ENCODE data around the gene RBMS3.
"Not testable (repeated sequence)": the region's sequence is repeated elsewhere in the genome, so short reads cannot be mapped to it uniquely, and the experiment has no call there.

RBMS3 gene

DNA sequence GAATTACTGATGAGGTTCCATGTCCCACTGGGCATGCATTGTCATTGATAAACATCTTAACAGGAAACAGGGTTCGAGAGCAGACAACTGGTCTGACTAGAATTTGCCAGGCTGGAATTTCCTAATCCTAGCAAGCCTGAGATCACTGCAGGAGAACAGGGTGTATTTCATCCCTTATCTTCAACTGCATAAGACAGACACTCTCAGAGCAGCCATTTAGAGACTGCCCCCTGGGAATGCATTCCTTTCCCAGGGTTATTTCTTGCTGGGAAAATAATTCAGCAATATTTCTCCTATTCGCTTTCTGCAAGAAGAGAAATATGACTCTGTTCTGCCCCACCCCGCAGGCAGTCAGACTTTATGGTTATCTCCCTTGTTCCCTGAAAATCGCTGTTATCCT lies 113.1 kb downstream of the RBMS3 start:
- DNase-seq = not testable (repeated sequence)

DNA sequence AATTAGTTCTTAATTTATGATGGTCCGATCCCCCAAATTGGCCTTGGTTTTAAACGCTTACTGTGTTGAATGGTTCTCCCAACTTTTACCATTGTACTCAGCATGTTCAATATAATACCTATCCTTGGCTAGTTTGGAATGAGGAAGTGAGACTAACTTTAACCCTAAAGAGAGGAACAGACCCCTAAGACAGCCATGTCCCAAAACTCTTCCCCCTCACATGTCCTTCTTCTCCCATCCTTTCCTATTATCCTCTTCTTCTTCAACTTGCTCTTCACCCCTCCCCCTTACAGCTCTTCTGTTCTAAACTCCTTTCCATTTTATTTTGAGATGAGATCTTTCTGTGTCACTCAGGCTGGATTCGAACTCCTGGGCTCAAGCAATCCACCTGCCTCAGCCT lies 116.5 kb downstream of the RBMS3 start:
- DNase-seq = no peak

DNA sequence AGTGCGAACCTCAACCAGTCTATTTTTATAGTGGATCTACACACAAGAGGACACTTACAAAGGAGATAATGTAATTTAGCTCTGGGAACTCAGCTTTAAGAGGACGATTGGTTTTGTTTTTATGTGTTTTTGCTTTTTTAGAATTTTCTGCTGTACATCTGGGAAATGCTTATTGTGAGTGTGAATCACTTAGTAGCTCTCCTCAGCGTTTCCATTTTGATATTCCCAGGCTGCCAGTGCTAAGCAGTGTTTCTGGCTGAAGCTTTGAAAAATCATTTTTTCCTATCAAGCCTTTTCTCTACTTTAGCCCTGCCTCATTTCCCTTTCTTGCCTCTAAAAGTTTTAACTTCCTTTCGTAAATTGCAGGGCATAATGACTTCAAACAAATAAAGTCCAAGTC lies 117.9 kb downstream of the RBMS3 start:
- DNase-seq = no peak

DNA sequence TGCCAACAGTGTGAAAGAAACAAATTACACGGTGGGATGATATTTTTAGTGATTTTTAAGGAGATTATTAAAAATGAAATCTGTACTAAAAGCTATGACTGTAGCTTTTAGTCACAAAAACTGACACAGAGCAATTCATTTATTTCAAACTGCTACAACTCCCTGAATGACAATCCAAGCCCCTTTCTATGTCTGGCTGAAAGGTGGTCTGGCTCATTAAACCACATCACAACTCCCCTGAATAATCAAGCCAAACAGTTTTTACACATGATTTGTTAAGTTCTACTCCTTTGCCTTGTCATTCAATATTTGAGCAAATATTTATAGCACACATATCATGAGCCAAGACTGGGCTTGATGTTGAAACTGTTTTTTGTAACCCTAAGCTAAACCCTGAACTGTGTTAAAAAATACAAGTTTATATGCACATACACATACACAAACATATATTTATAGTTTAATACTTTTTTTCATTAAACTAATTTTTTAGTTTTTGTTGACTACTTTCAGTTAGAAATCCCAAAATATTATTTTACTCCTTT lies 125.5 kb downstream of the RBMS3 start:
- no peak for DNase-seq

DNA sequence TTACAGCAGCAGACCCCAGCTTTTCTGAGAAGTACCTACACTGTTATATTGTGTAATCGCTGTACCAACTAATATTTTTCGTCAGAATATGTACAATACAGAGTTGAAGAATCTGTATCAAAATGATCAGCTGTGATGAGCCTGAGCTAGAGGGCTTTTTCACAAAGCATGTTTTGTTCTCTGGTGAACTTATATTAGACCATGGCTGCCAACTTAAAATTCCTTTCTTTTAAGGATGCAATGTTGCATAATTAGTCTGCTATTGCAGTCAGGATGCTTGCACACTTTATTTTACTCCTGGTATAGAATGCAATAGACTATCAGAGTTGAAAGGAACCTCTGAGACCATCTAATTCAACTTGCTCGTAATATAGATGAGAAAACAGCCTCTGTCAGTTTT lies 127.8 kb downstream of the RBMS3 start:
- DNase-seq = no peak

DNA sequence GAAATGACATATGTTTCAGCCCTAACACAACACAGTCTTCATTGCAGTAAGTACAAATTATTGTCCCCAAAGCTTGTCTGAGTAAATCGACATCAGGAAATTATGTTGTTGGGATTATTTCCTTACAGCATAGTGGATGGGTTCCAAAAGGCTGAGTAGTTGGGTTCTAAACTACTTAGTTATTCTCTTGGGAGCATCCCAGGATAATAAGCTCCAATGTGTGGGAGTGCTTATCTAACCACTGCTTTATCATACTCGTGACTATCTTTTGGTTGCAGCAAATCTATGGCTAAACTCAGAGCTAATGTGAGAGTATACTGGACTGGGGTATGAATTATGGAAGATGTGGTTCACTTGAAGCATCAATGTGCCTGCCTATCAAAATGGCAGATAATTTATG lies 128.5 kb downstream of the RBMS3 start:
- no peak for DNase-seq

DNA sequence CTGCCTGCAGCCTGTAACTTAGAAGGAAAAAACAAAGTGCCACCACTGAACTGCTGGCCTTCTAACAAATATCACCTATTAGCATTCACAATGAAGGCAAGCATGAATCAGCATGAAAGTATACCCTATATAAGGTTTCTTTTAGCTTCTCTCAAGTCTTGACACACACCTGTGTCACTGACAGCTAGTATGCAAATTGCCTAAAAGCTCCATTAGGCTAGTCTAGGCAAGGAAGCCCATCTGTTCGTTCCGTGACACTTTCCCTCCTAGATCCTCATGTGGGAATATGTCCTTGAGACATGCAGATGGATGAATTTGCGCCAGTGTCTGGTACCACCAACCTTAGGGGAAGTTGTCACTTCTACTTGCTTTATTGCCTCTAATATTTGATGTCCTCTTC lies 129.3 kb downstream of the RBMS3 start:
- no peak for DNase-seq

DNA sequence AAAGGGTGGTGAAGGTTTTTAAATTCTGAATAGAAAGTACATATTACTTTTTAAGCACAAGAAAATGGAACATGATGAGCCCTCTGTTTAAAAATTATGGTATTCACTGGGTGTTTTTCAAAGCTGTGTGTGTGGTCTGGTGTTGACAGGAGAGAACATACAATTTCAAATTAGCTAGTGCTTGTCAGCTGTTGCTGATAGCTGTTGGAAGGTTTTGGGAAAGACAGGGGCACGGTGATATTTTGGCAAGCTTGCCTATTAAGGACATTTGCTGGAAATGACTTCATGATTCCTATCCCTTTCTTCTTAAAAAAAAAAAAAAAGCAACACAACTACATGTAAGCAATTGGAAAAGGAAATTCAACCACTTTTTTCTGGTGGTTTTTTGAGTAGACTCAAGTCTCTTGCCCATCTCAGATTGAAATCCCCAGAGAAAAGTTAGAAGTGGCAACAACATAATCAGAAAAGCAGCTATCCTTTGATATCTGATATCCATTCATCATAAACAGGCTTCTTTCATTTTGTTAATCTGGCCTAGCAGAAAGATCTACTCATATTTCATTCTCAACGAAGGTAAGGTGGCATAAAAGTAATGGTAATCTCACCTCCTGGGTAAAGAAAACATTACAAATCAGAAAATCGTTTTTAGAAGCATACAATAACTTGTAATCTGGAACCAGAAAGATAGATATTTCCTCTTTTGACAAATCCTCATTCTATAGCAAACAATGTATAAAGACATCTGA lies 130.0 kb downstream of the RBMS3 start:
- no peak for DNase-seq

DNA sequence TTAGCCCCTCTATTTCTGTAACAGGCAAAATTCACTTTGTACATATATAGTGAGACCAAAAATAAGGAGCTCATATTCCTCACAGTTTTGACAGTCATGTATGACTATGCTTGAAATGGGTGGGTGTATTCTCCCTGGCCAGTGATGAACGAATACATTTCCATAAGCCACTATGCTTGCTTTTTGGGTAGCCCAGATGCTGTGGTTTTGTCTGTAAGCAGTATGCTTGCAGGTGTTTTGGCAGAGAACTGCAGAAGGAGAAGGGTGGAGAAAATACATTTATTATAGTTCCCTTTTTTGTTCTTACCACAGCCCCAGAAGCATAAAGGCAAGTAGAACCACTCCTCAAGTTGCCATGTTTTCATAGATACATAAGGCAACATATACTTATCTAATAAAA lies 131.2 kb downstream of the RBMS3 start:
- DNase-seq = peak; percentile 67

DNA sequence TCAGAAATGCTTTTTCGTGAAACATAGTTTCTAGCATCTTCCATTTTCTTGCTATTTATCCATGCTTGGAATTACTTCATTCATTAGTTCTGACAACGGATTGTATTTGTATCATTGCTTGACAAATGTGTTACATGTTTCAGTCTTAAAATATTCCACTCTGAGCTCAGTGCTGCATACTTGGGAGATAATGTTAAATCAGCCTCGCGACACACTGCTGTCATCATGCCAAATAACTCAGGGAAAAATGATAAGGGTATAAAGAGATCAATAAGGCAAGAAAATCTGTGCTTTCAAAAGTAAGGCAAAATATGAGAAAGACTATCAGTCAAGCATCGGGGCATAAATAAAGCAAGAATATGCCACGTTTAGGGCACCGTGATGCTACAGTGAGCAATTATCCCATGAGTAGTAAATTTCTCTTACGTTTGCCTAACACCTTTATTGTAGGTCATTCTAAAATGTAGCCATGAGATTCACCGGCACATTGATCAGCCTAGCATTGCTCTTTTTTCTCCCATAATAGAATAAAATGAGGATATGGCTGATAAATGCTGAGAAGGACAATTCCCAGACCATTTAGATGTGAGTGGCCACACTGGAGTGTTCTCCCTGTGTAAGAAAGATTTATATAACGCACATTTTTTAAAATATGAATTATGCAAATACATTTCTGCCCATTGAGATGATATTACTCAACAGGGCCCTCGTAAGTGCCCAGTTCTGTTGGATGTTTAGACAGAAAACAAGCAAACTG lies 133.8 kb downstream of the RBMS3 start:
- DNase-seq = no peak

DNA sequence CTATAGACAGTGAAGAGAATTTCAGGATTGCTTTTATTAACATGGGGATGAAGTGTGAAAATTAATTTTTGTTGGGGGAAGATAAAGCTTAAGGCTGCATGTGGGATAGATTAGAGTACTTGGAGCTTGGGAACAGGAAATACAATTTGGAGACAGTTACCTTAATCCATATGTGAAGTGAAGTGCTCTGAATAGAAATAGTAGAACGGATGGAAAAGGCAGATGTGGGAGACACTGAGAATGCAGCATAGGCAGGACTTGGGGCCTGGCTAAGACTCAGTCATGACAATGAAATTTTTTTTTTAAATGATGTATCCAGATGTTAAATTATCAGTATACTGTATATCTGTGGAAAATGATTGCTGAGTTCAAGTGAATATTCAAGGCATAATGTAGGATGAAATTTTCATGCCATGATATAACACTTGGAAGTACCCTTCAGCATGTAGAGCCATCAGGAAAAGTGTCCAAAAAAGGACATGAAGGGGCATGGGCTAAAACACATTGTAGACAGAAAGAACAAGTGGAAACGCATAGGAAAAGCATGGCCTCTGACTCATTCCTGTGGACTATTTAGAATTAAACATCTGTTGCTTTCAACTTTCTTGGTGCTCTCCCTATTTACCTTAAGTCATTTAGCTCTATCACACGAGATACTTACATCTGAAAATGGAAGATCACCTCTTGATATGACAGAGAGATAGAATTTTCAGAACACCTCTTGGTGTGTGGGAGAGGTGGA lies 134.8 kb downstream of the RBMS3 start:
- no peak for DNase-seq

DNA sequence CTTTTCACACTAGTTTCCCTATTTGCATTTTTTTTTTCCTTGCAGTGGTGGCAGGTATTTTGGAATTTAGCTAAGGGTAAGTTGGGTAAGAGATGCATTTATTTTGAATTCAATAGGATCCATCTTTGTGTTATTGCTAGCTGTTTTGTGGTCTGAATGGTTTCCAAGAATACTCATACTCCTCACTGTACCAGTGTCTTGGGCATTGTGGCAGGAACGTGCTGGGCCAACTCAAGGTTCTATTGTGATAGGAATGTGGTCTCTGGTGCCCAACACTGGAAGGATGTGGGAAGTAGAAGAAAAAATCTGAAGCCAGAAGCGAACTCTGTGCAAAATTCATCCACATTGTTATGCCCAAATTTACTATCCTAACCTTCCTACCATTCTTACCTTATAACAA lies 135.6 kb downstream of the RBMS3 start:
- no peak for DNase-seq

DNA sequence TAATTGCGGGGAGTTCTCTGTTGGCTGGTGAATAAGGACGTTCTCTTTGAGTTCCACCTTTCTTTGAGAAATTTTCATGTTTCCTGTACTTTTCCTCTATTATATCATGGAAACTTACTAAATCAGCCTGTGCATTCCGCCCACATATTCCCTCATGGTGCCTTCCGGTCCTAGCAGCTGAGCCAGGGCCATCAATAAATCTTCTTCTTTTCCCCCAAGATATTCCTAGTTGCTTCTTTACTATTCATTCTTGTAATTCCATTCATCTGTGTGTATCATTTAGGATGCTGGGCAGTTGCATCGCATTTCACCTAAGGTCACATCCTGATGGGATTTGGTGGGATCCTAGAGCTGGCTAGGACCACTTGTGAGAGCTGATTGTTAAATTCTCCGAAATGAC lies 139.2 kb downstream of the RBMS3 start:
- no peak for DNase-seq

DNA sequence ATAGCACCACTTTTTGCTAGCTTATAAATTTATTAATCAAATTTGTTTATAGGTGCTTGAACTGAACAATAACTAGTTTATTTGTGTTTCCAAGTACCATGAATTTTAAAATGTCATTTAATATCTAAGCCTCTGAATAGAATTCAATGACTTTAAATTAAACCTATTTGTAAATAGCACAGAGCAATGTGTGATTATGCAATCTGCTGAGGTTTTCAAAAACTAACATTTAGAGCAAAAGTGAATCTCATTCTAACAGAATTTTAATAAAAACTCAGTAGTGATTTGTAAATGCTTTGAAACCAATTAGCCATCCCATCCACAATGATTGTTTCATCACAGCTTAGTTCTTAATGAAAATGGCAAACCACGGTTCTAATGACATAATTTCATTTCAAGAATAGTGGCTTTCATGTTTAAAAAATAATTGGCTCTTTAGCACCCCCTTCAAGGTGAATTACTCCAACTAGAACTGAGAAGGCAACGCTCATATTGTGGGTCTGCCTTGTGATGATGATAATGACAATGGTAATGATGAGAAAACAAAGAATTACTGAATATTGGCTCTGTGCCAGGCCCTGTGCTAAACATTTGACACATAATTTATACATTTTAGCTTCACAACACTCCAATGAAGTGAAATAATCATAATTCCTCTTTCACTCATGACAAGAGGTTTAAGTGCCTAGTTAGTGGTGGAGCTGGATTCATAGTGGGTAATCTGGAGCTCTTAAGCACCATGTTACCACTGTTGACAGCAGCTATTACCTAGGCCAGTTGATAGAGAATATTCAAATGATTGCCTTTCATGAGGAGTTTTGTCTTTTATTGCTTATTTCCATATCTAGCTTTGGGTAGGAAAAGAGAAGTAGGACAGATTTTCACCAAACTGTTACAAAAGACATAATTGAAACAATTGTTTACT lies 145.7 kb downstream of the RBMS3 start:
- no peak for DNase-seq

DNA sequence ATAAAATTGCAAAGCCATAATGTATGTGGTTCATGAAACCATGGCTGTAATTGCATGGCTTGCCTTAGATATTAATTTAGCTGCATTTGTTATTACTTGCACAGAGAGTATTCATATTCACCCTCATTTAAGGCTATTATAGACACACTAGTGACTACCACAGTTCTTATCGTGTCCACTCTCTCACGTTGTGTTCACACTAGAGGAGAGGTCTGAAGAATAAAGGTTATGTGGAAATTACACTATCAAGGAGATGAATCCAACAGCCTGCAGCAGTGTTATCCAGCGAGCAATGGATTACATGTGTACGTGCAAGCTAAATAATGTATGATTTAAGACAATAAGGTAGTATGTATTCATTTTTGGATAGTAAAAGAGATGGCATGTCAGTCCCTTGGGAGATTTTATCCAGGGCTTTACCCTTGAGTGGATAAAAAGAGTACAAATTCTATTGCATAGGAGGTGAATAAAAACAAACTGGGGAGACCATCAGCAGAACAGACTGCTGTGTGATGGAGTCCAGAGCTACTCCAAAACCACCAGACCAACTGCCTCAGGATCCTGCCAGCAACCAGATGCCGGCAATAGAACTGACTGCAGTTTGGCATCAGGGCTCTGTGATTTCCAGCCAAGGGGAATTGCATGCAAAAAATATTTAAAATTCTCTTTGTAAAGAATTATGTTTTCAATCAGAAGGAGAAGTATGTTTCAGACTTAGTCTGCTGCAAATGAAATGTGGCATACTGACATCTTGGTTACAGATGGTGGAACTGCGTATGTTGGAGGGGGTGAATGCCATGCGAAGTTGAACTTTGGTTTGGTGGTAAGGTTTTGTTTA lies 146.6 kb downstream of the RBMS3 start:
- no peak for DNase-seq

DNA sequence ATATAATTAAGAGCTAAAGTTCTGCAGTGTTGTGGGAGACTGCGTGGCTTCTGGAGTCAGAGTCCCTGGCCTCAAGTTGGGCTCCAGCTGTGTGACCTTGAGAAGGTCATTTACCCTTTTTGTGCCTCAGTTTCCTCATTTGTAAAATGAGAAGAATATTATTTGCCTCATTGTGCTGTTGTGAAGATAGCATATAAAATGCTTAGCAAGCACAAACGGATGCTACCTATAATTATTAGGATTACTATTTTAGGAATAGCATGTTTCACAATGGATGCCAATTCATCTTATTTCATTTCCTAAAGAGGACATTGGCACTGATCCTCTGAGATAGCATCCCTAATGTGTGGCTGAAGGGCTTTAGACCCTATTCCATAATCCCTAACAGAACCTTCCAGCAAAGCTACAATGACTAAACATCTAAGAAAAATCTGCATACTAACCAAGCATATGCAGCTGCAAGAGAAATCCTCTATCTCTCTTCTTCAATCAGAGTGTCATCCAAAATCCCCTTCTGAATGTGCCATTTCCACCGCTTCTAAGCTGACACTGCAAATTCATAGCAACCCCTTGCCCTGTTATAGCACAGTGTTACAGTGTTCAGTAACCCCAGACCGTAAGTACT lies 148.3 kb downstream of the RBMS3 start:
- DNase-seq = no peak

DNA sequence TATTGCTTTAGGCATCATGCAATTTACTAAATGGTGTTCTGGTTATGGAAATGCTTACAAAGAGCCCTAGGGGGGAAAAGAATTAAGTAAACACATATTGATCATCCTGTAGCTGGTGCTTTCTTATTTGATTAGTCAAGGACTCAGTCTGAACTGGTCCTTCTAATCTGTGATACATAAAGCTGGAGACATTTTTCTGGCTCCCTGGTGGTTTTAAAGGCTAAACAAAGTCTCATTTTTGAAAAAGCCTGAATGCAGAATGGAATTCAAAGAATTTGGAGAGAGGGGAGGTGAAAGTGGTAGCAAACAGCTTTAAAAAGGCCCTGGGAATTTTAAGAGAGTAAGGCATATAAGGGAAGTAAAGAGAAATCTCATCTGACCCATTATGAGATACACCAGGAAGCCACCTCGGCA lies 149.7 kb downstream of the RBMS3 start:
- no peak for DNase-seq

DNA sequence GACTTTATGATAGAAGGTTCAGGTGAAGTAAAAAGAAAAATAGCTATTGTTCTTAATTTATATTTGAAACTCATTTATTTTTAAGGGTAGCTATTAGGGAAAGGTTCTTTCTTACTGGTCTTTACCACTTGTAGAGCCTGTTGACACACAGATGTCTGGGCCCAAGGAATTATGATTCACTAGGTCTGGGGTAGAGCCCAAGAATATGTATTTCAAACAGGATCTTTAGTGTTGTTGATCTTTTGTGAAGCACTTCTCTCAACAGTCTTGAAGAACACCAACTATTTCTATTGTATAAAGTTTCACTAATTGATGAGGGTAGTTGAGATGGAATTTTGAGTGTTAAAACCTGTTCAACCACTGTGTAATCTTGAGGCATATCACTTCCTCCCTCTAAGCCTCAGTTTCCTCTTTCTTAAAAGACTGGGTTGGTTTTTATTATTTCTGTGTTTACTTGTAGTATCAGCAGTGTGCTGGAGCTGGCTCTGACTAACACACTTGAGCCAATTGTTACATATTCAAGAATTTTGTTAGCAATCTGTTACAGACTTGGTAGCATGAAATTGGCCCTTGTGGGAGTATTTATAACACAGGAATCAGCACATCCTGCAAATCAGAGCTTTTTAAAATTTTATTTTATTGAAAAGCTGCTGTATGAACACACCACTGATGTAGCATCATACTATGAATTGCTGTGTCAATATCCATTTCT lies 155.9 kb downstream of the RBMS3 start:
- DNase-seq = peak; percentile 11

DNA sequence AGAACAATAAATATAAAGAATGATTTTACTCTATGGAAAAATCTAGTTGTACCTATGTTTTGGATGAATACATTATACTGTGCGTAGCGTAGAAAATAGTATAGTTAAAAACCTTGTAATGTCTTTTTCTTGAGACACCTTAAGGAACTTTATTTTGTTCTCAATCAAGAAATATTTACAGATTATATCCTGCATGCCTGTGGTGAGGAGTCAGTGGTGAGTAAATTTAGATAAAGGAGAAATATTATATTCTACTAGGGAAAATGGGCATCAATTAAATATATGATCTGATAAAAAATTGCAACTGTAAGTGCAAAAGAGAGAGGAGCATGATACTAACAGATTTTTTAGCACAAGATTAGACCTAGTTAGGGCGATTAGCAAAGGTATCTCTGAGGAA lies 157.7 kb downstream of the RBMS3 start:
- no peak for DNase-seq

Data from hematopoietic multipotent progenitor cell treated with erythropoietin and hydrocortisone succinate and interleukin-3 and kit ligand, for 4 days (in vitro differentiated cells).